T47D (cell line): ENCODE results near the gene SARS2.
A peak's percentile ranks its signal among the peaks of the same experiment; 100 is the strongest.

Experiments used
- DNase-seq, 2 experiments: peaks; one replicate each; pipeline versions ENCODE4 v3.0.0 to v3.0.0-alpha.2; 2011 to 2012; ENCODE audit warnings: low read depth in 1 of 2, low spot score in 1 of 2
- JUND ChIP-seq: IDR thresholded peaks from 2 replicates; pipeline ENCODE4 v1.6.1; 2012; ENCODE audit warnings: low read depth
- in situ Hi-C: cut with HindIII; loops from 2 replicates; pipeline ENCODE4 v1.10.0; 2016; ENCODE audit warnings: low sequenced_read_pairs, low pct_unique_long_range_greater_than_20kb

The SARS2 gene

GRCh38 chr19:38870612-38871011, 60.0 kb downstream of the SARS2 start:
- DNase-seq, result no peak
- no peak for TF ChIP-seq JUND
- in situ Hi-C loops, result no loop called here

- in situ Hi-C loops, result no loop called here
- no peak for TF ChIP-seq JUND
- DNase-seq, result peak; percentile 66 to 88
These were observed 60.5 kb downstream of the SARS2 start for GRCh38 chr19:38869836-38870607.

GRCh38 chr19:38869160-38869835, 61.3 kb downstream of the SARS2 start:
- no peak for TF ChIP-seq JUND
- in situ Hi-C loops, result no loop called here
- no peak for DNase-seq

GRCh38 chr19:38868551-38868950, 62.0 kb downstream of the SARS2 start:
- DNase-seq, result no peak
- TF ChIP-seq JUND, result no peak
- in situ Hi-C loops, result no loop called here

GRCh38 chr19:38867171-38867780, 63.3 kb downstream of the SARS2 start:
- no peak for TF ChIP-seq JUND
- in situ Hi-C loops, result no loop called here
- no peak for DNase-seq
